HG02571 (cell line): ENCODE results near the gene NXPH3.
"Not testable (repeated sequence)": the region's sequence is repeated elsewhere in the genome, so short reads cannot be mapped to it uniquely, and the experiment has no call there.

Source experiments
- ATAC-seq: cut with Tn5 transposase; IDR thresholded peaks from one replicate; pipeline ENCODE4 v1.9.1; 2021; ENCODE audit warnings: mild to moderate bottlenecking, moderate library complexity; ENCODE audit not compliant: unreplicated experiment

Gene NXPH3

DNA sequence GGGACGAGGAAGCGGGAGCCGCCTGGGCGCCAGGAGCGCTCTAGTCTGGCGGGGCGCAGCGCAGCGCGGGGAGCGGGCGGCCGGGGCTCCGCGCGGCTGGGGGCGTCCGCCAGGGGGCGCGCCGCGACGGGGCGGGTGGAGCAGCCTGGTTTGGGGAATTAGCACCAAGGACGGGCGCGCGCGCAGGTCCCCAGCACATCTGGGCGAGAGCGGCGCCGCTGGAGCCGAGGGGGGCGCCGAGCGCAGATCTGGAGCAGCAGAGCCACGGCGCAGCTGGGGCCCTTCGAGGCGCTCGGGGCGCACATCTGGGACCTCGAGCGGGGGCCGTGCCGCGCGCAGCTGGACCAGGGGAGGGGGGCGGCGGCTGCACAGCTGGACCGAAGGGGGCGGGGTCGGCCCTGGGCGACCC is at the start of gene NXPH3:
TSS of gene NXPH3 (plus strand) at position 193 of the 409 bp plus-strand sequence. CDS start 349 bp downstream, outside the sequence.
- no peak for ATAC-seq

DNA sequence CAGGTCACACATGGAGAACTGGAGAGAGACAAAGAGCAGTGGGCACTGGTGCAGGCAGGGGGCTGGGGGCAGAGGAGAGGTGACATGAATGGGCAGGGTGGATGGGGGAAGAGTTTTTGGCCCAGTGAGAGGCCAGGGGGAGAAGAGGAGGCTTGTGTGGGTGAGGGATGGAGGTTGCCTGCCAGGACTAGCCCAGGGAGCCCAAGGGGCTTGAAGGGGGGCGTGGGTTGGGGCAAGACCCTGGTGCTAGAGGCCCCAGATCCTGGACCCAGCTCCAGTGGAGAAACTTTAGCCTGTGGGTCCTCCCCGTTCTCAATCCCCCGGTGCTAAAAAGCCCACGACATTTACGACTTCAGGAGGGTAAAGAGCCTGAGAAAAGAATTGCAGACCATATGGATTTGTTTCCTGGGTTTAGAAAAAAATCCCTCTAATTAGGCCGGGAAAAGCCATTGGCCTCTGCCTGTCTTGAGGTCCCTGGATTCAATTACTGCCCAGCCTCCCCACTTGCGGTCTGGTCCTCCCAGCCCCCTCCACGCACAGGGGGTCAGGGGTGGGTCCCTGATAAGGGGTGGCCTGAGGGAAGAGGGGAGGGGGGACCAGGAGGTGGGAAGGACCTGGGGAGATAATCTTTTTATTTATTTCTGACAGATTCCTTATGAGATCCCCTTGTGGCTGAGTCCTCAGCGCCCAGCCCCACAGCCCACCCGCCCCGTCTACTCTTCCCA is 47.6 kb upstream of the NXPH3 start:
- ATAC-seq = no peak

DNA sequence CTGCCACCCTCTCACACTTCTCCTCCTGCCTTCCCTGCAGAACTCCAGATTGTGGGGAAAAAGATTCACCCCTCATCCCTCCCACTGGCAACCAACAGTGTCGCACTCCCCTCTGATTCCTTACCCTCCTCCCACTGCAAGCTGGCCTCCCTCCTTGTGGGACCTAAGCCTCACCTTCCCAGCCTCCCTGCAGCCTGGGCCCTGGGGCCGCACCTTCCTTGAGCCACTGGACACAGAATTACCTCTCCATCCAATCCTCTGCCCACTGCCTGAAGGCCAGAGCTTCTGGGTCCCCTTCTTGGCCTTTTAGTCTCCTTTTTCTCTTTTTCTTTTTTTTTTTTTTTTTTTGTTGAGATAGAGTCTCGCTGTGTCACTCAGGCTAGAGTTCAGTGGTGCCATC is 46.7 kb upstream of the NXPH3 start:
- no peak for ATAC-seq

DNA sequence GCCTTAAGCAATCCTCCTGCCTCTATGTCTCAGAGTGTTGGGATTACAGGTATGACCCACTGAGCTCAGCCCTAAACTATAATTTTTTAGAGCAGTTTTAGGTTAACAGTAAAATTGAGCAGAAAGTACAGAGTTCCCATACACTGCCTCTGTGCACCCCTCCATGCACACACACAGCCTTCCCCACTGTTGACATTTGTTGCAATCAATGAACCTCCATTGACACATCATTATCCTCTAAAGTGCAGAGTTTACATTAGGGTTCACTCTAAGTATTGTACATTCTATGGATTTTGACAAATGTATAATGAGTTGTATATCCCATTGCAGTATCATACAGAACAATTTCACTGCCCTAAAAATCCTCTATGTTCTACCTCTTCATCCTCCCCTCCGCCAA is 45.6 kb upstream of the NXPH3 start:
- no peak for ATAC-seq

DNA sequence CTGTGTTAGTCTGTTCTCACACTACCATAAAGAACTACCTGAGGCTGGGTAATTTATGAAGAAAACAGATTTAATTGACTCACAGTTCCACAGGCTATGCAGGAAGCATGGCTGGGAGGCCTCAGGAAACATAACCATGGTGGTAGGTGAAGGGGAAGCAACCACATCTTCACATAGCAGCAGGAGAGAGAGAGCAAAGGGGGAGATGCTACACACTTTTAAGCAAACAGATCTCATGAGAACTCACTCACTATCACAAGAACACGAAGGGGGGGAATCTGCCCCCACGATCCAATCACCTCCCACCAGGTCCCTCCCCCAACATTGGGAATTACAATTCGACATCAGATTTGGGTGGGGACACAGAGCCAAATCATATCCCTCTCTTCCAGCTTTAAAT is 31.8 kb upstream of the NXPH3 start:
- no peak for ATAC-seq

DNA sequence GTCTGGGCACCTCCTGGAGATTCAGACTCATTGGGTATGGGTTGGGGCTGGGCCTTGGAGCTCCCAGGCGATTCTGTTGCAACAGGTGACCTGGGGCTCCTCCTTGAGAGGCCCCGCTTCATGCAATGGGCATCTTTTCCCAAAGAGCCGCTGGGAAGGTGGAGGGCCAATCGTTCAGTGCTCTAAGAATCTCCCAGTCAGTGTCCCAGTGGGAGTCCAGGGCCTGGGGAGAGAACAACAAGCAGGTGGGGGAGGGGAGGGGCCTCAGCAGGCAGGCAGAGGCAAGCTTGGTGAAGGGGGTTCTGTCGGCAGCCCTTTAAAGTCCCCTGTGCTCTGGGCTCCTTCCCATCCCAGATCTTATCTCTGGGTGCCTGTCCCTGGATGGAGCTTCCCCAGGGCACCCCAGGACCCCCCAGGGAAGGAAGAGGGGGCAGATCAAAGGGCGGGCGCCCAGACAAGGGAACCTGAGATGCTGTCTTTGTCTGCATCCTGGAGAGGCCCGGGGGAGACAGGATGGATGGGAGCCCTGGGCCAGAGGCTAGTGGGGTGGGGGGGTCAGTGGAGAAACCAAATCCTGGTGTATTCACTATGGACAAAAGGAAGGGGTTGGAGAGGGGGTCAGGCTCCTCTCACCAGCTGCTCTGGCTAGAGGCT is 30.5 kb upstream of the NXPH3 start:
- no peak for ATAC-seq

DNA sequence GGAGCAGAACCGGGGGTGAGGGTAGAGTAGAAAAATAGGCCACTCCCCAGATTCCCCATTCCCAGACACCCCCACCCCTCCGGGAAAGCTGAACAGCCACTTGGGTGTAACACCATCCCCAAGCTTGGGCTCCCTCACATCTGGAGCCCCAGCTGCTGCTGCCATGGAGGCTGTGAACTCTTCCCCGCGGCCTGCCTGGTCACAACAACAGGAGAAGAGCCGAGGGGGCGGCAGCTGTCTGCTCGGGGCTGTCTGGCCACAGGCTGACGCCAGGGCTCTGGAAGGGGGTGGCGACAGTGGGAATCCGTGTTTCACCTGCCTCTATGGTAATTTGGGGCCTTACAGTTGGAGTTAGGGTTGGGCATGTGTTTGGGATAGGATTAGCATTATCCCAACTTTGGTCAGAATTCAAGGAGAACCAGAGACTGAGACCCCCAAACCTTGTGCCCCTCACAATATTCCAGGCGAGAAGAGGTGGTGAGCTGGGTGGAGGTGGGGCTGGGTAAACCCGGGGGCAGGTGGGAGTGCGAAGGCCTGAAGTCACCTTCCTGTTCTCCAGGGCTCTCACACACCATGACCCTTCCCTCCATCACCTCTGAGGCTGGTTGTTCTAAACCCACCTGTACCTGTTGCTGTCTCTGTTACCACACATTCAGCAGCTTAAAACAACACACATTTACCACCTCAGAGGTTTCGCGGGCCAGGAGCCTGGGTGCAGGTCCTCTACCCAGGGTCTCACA is 29.7 kb upstream of the NXPH3 start:
- ATAC-seq = no peak

DNA sequence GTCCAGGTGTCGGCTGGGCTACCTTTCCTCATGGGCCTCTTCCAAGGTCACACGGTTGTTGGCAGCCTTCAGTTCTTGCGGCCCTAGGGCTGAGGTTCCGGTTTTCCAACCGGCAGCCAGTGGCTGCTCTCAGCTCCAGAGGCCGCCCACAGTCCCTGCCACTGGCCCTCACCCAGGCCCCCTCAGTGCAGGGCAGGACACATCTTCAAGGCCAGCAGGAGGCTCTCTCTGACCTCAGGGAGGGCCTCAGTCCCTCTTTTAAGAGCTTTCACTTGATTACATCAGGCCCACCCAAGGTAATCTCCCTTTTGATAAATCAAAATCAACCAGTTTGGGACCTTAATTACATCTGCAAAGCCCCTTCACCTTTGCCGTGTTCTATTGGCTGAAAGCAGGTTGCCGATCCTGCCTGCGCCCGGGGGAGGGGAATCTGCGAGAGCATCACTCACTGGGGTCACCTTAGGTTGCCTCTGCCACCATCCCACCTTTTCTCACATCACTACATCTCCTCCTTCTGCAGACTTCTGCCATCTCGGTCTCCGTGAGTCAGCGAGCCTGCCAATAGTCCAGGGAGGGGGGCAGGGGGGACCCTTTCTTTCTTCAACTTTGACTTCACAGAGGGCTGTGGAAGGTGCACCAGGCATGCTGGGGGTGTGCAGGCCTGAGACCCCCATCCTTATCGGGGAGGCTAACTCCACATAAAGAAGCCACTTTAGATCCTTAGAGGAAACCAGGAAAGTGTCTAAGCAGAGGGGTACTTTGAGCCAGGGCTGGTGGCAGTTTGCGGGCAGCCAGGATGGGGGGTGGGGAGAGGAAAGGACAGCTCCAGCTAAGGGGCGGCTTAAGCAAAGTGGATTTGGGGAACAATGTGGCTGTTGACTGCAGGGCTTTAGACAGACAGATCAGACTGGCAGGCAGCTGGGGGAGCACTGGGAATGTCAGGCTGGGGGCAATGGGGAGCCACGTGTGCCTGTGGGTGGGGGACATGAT is 28.8 kb upstream of the NXPH3 start:
- ATAC-seq = no peak

DNA sequence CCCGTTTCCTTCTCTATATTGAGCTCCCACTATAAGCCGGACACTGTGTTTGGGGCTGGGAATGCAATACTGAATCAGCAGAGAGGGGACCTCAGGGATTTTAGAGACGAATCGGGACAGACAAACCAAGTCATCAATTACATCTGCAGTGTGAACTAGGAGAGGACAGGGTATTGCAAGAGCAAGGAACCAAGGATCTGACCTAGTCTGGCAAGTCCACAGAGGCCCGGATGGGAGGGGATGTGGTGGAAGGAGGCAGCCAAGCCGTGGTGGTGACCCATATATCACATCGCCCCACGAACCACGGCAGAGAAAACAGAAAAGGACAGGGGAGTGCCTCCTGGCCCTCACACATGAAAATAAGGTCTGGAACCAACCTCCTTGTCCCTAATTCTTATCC is 28.1 kb upstream of the NXPH3 start:
- ATAC-seq = no peak

DNA sequence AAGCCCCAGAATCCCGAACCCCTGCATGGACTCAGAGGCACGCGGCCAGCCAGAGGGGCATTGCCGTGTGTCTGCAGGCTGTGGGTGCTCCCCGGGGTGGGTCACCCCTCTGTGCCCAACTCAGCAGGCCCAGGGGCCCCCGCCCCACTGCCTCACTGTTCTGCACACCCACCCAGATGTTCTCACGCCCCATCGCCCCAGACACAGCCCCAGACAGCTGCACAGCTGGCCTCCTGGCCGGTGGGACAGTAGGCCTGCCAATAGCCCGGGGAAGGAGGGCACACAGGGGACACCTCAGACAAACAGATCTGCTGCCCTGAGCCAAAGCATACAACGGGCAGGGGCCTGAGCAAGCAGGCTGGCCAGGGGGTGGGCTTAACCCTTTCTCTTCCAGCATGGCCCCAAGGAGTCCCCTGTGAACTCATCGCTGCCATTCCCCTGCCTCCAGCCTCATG is 27.6 kb upstream of the NXPH3 start:
- ATAC-seq = no peak

DNA sequence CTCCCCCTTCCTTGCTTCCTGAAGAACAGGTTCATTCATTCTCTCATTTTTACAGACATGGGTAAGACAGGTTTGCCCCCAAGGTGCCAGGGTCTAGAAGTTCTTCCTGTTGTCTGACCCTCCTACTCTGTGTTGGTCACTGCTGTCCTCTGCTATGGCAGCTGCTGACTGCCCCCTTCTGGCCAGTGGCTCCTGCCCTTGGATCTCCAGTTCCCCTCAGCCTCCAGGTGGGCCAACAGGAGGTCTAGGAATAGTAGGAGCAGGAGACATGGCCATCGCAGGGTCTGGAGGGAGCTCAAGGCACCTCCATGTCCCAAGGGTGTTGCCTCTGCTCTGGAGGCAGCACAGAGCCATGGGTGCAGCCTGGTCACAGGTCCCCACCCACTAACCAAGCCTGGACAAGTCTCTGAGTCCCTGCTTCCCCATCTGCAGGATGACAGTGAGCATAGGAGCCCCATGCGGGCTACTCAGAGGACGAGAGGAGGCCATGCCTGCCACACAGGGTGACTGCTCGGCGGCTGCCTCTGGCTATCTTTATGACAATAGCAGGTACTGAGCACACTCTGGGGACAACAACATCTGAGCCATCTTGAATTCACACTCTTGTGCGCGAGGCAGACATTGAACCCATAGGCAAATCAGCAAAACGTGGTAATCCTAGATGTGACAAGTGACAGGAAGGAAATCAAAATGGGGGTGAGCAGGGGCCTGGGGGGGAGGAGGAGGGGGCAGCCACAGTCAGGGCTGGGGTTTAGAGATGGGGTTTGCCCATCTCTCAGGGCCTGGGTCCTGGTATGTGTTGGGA is 27.0 kb upstream of the NXPH3 start:
- ATAC-seq = no peak

DNA sequence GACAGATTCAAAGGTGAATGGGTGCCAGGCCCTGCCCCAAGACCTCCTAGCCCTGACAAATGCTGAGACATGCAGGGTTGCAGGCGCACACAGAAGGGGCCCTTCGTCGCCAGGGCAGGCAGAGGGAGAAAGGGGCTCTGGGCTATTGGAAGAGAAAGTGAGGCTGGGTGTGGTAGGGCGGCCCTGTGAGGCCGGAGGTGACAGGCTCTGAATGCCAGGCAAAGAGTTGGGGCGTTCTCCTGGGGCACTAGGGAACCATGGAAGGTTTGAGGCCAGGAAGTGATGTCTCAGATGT is 26.4 kb upstream of the NXPH3 start:
- ATAC-seq = no peak

DNA sequence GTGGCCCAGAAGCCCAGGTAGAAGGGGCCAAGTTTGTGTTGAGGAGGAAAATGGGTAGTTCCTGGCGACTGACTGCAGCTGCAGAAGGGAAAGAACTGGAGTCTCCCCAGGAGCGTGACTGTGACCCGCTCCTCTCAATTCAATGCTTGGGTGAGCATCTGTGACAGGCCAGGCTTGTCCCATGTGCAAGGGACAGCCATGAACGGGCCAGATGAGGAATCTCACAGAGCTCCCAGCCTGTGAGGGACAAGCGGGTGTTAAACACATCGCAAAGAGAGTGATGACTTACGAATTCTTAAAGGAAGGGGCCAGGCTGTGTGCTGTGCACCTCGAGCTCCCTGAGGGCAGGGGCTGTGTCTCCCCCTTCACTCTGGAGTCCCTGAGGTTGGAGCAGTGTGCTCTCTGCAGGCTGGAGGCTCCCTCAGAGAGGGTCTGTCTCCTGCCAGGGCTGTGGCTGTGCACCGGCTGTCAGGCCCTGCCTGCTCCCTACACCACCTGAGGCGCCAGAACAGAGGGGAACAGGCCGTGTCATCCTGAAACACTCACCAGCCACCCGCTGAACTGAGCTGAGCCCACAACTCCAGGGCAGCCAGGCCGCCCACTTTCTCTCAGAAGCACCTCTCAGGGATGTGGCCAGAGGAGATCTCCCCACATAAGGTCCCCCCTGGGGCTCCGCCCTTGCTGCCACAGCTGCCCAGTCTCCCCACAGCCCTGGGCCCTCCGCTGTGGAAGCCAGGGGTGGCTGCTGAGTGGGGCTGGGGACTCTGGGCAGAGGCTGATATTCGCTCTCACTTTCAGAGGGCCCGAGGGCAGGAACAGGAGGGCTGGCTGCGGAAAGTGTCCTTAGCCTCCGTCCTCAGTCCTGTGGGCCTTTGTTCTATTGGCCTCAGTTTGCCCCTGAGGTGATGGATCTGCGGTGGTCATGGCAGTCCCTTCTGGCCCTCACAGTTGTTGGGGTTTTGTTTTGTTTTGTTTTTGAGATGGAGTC is 25.7 kb upstream of the NXPH3 start:
- ATAC-seq = no peak

DNA sequence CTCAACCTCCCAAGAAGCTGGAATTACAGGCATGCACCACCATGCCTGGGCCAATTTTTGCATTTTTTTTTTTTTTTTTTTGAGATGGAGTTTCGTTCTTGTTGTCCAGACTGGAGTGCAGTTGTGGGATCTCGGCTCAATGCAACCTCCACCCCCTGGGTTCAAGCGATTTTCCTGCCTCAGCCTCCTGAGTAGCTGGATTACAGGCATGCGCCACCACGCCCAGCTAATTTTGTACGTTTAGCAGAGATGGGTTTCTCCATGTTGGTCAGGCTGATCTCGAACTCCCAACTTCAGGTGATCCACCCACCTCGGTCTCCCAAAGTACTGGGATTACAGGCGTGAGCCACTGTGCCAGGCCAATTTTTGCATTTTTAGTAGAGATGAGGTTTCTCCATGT is 24.9 kb upstream of the NXPH3 start:
- ATAC-seq = not testable (repeated sequence)

DNA sequence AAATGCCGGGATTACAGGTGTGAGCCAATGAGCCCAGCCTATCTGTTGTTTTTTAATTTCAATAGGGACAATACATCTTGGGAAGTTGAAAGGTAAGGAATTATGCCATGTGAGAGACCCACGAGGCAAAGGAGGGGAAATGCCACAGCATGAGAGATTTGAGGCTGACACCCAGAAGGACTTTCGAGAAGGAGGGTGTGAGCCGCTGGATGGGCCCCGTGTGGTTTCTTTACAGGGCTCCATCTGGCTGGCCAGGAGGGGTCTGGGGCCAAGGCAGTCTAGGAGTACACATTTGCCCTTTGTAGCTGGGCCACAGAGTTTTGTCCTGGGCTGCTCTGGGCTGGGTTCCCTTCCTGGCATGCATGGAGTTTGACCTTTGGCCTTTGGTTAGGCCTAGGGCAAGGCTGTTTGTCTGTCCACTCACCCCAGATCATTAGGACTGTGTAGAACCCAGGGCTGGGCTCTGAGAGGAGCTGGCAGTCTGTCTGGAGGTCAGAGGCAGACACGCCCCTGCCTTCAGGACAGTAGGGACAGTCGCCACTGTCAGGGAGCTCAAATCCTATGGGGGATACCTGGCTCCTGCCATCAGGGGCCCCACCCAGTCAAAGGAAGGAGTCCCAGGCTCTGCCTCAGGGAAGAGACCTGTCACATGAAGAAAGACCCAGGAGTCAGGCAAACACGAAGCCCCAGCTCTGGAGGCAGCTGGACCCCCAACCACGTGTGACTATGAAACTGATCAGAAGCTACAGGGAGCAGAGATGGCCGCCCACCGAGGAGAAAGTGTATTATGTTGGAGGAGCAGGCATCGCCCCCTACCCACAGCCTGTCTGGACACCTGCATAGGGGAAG is 24.2 kb upstream of the NXPH3 start:
- no peak for ATAC-seq

DNA sequence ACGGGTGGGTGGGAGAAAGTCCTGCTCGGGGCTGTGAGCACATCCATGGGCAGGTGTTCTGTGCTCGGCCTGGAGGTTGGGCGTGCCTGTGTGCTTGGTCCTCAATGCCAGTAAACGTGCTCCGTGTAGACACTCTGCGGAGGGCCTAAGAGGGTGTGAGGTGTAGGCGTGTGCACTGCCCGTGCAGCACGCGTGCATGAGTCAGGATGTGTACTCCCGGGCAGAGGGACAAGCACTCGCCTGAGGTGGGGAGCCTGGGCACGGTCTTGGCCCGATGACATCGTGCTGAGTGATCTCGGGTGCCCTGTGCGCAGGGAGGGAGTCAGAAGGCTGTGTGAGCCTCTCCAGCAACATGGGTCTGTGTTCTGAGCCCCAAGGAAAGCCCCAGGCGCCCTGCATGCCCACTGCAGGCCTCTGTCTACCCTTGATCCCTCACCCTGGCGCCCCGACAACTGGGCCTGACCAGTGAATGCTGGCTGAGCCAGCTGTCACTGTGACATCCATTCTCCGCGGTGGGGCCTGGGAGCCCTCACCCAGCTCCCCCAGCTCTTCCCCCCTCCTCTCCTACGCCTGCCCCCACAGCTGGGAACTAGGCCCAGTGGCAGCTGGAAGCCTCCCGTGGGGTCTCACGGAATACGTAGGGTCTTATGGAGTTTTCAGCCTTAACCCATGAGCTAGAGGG is 23.5 kb upstream of the NXPH3 start:
- no peak for ATAC-seq

DNA sequence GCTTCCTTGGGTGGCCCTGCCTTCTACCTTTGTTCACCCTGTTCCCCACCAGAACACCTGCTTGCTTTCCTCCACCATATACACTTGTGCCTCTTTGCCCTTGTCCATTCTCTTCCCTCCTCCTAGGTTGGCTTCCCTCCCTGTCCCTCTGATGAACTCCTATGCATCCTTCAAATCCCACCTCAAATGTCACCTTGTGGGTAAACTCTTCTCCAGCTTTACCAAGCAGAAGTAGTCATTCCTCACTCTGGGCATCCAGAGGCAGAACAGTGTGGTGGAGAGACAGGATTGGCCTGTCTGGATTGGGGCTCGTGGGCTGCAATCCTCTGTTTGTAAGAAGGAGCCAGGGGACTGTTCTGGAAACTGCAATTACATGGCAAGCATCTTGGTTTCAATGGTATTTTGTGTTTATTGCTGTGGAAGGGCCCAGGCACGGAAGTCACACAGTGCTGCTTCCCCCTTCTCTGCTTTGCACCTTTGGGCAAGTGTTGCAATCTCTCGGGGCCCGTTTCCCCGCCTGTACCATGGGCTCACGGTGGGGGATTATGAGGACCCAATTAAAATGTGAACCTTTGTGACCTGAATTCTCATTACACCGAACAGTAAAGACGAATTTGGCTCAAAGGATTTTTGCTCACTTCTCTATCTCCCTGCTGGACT is 21.9 kb upstream of the NXPH3 start:
- ATAC-seq = no peak
